ENCODE results near the gene UBAP2.
A peak's percentile ranks its signal among the peaks of the same experiment; 100 is the strongest.
"Not testable (repeated sequence)": the region's sequence is repeated elsewhere in the genome, so short reads cannot be mapped to it uniquely, and the experiment has no call there.

The UBAP2 gene

DNA sequence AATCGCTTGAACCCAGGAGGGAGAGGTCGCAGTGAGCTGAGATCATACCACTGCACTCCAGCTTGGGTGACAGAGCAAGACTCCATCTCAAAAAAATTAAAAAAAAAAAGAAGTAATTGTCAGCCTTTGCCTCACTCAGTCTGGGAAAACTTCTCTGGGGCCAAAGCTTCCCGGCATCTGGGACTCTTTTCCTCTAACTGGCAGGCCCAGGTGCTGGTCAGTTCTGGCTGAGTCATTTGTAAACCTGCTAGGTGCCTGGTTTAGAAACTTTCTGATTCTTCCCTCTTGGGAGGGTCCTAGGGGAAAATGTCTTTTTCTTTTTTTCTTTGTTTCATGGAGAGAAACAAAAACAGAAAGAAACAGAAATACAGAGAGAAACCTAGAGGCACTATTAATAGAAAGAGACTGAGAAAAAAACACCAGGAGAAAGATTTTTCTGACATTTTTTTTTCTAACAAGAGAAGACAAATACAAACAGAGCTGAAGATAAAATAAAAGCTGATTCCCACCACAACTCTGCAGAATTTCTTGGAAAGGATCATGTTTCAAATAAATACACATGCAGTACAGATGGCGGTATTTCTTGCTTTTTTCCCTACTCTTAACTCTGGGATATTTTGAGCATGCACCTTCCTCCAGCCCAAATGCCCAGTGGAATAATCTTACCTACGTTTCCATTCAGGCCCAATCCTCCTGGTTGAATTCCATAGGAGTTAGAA is 22.1 kb upstream of the UBAP2 start:
- H3K27ac Mint-ChIP-seq: no peak overlapping the region
- no peak for DNase-seq (ENCODE audit: low spot score in 2 of 2)
- no peak overlapping the region for H3K4me3 Mint-ChIP-seq

DNA sequence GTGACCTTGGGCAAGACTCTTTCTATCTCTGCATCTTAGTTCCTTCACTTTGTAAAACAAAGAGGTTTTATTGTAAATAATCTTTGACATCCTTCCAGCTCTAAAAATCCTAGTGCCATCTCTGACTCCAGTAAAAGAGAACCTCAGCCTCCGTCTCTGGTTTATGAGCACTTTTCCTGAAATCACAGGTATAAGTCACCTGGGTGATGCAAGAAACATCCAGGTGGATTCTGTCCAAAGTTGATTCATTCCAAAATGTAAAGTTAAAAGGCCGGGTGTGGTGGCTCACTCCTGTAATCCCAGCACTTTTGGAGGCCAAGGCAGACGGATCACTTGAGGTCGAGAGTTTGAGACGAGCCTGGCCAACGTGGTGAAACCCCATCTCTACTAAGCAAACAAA is 21.1 kb upstream of the UBAP2 start:
- H3K4me1 Mint-ChIP-seq: peaks cover 3% of the 10 kb centered on the region
- no peak overlapping the region for H3K27ac Mint-ChIP-seq
- no peak for DNase-seq (ENCODE audit: low spot score in 2 of 2)
- peaks cover 7% of the 10 kb centered on the region for H3K27me3 Mint-ChIP-seq
- H3K9me3 Mint-ChIP-seq: no peaks in the 10 kb centered on the region
- no peaks in the 10 kb centered on the region for H3K36me3 Mint-ChIP-seq
- no peak overlapping the region for H3K4me3 Mint-ChIP-seq
- ATAC-seq (ENCODE audit: low read depth): no peak

More for the DNA sequence above, 22.1 kb upstream of the UBAP2 start:
- H3K9me3 Mint-ChIP-seq: no peaks in the 10 kb centered on the region
- peaks cover 7% of the 10 kb centered on the region for H3K27me3 Mint-ChIP-seq
- H3K36me3 Mint-ChIP-seq: no peaks in the 10 kb centered on the region
- ATAC-seq (ENCODE audit: low read depth): no peak
- H3K4me1 Mint-ChIP-seq: peaks cover 3% of the 10 kb centered on the region

DNA sequence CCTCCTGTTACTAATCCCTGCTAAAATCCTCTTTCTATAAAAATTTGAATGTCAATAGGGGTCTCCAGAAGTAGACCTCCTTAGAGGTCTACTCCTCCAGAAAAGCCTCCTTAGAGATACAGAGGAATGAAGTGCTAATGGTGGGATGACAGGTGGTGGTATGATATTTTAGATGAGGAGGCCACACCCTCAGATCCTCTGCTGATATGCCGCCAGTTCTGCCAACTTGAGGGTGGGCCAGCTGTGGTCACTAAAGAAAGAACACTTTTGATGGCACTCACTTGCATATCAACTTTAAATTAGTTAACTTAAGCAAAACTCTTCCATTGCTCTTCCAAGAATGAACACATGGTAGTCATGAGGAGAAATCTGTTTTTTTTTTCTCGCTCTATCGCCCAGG is 16.9 kb upstream of the UBAP2 start:
- peaks cover 7% of the 10 kb centered on the region for H3K27me3 Mint-ChIP-seq
- no peak for DNase-seq (ENCODE audit: low spot score in 2 of 2)
- no peaks in the 10 kb centered on the region for H3K4me1 Mint-ChIP-seq
- no peak overlapping the region for H3K4me3 Mint-ChIP-seq
- no peak for ATAC-seq (ENCODE audit: low read depth)
- H3K36me3 Mint-ChIP-seq: no peaks in the 10 kb centered on the region
- no peaks in the 10 kb centered on the region for H3K9me3 Mint-ChIP-seq
- H3K27ac Mint-ChIP-seq: no peak overlapping the region

DNA sequence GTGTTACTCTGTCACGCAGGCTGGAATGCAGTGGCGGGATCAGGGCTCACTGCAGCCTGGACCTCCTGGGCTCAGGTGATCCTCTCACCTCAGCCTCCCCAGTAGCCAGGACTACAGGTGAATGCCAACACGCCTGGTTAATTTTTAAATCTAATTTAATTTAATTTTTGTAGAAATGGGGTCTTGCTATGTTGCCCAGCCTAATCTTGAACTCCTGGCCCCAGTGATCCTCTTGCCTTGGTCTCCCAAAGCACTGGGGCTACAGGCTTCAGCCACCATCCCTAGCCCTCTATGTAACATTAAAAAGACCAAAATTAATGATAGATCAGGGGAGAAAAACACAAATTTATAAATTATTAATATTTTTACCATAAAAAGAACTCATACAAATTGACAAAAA is 11.3 kb upstream of the UBAP2 start:
- Mint-ChIP-seq H3K4me3 (no peak overlapping the region), H3K27ac (no peak overlapping the region), H3K36me3 (no peaks in the 10 kb centered on the region), H3K27me3 (peaks cover 7% of the 10 kb centered on the region), H3K4me1 (no peaks in the 10 kb centered on the region), H3K9me3 (no peaks in the 10 kb centered on the region)
- DNase-seq (ENCODE audit: low spot score in 2 of 2) (no peak), ATAC-seq (ENCODE audit: low read depth) (no peak)

DNA sequence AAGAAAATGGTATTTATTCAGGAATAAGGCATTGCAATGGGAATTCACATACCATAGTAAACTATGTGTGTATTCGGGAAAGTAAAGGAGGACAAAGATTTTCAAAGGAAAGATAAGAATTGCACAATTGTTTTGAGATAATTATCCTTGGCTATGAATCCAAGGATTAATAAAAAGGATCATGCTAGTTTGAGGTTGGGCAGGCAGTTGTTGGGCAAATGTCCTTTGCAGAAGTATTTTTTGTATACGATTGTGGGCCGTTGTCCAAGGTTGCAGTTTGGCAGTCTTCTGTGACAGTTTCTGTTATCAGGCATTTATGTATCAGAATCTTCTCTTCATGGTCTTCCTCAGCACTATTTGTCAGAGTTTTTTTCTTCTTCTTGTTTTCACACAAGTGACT is 10.6 kb upstream of the UBAP2 start:
- no peak overlapping the region for H3K4me3 Mint-ChIP-seq
- H3K4me1 Mint-ChIP-seq: no peaks in the 10 kb centered on the region
- H3K27me3 Mint-ChIP-seq: peaks cover 5% of the 10 kb centered on the region
- H3K9me3 Mint-ChIP-seq: no peaks in the 10 kb centered on the region
- H3K27ac Mint-ChIP-seq: no peak overlapping the region
- no peaks in the 10 kb centered on the region for H3K36me3 Mint-ChIP-seq
- DNase-seq (ENCODE audit: low spot score in 2 of 2): no peak
- no peak for ATAC-seq (ENCODE audit: low read depth)

DNA sequence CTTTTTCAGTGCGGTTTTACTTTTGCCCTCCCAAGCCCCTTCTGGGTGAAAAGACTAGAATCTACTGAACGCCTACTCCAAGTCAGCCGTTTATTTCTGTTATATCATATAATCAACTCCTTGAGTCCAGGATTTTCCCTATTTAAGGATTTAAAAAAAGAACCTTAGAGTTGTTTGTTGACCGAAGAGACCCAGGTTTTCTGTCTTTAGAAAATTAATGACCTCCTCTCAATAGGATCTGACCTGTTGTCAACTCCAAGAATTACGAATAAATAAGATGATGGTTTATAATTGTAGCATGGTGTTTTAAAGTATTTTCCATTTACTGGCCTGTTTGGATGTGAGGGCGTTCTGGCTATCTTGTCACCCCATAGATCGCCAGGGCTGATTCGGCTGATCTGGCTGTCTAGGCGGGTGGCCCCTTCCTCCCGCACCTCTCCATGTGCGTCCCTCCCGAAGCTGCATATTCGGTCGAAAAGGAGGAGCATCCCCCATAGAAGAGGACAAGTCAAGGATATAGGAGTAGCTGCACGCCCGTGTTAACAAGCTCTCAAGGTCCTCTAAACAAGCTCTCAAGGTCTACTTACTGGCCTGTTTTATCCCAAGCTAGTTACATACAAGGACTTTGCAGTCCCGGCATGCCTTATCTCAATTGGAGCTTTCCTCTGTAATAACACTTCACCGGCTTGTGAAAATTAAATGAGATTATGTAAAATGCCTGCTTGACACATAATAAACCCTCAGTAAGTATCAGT is 1.1 kb upstream of the UBAP2 start:
- H3K27me3 Mint-ChIP-seq: no peaks in the 10 kb centered on the region
- no peaks in the 10 kb centered on the region for H3K9me3 Mint-ChIP-seq
- H3K4me3 Mint-ChIP-seq: peak overlapping the region; percentile 94
- H3K4me1 Mint-ChIP-seq: peaks cover 19% of the 10 kb centered on the region
- no peak for DNase-seq (ENCODE audit: low spot score in 2 of 2)
- no peak for ATAC-seq (ENCODE audit: low read depth)
- peak overlapping the region; percentile 98 for H3K27ac Mint-ChIP-seq
- H3K36me3 Mint-ChIP-seq: peaks cover 1% of the 10 kb centered on the region

DNA sequence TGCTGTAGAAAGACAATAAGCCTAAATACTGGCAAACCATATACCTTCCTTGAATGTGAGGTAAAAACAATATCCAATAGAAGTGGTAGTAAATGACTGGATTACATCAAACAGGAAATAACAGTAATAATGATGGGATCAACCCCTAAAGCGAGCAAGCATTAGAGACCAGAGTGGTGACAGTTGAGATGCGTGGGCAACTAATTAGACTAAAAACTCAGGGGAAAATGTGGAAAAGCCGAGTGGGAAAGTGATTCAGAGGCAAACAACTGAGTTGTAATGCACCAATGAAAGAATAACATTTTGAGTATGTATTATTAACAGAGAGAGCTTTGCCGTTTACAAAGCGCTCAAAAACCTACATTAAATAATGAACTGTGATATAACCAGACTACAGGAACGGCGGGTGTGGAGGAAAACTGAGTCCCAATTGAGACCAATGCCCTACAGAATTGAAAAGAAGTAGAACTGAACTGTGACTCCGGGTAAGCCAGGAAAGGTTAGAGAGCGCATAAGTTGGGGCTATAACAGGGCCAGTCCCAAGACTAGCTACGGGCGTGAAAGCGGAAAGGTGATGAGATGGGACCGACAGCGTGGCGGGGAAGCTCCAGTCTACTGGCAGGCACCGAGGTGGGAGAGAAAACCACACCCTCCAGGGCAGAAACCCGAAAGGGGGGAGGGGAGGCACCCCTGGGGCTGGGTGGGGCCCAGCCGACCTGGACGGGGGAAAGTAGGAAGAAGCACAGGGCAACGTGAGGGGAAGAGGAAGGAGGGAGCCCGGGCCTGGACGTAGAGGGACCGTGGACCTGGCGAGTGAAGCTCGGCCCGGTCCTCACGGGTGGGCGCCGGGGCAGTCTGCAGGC is 592 bp downstream of the UBAP2 start:
- peak overlapping the region; percentile 94 for H3K4me3 Mint-ChIP-seq

DNA sequence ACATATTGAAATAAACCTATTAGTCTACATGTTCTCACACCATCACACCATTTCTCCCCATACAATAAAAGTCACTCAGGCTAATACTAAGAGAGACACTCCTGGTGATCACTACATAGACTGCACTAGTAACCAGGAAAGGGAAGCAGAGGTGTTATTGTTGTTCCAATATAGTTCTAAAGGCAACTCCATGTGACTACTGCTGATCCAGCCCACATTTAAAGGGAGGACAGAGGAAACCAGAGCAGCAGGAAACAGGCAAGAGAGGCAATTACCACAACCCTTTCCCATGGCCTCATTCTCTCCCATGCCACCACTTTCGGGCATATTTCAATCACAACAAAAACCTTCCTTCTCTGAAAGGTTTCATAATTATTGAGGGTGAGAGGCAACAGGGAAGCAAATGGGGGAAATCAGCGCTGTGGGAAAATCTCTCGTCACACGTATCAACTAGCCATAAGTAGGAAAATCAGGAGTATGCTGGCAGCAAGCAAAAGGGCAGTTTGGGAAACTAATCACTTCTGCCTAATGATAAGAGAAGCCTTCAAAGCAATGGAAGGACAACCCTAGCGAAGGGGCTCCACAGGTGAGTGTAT is 1.8 kb downstream of the UBAP2 start:
- Mint-ChIP-seq H3K4me1 (peaks cover 19% of the 10 kb centered on the region), H3K36me3 (peaks cover 1% of the 10 kb centered on the region), H3K4me3 (peak overlapping the region; percentile 22), H3K9me3 (no peaks in the 10 kb centered on the region), H3K27ac (peak overlapping the region; percentile 29), H3K27me3 (no peaks in the 10 kb centered on the region)
- ATAC-seq (ENCODE audit: low read depth): no peak
- no peak for DNase-seq (ENCODE audit: low spot score in 2 of 2)

More for the DNA sequence above, 592 bp downstream of the UBAP2 start:
- Mint-ChIP-seq H3K36me3 (peaks cover 1% of the 10 kb centered on the region), H3K27ac (peak overlapping the region; percentile 98), H3K4me1 (peaks cover 19% of the 10 kb centered on the region), H3K9me3 (no peaks in the 10 kb centered on the region), H3K27me3 (no peaks in the 10 kb centered on the region)
- DNase-seq (ENCODE audit: low spot score in 2 of 2) (peak in 1 of 2 donors; percentile 11), ATAC-seq (ENCODE audit: low read depth) (peak; percentile 9)

DNA sequence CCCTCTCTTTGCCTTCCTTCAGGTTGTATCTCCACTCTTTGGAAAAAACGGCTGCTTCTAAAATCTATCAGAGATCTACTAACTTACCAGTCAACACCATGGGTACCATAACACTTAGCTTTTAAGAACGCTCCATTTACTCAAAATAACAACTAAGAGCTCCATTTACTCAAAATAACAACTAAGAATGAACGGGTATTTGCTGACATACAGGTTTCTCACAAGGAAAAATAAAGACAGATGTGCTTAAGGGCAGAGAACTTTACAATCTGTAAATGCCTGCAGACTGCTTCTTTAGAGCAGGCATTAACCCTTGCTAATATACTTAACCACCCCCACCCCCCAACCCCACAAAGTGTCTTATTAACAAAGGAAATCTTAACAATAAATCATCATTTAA is 2.8 kb downstream of the UBAP2 start:
- no peak overlapping the region for H3K4me3 Mint-ChIP-seq
- H3K27me3 Mint-ChIP-seq: no peaks in the 10 kb centered on the region
- H3K4me1 Mint-ChIP-seq: peaks cover 19% of the 10 kb centered on the region
- no peak overlapping the region for H3K27ac Mint-ChIP-seq
- DNase-seq (ENCODE audit: low spot score in 2 of 2): no peak
- no peak for ATAC-seq (ENCODE audit: low read depth)
- peaks cover 3% of the 10 kb centered on the region for H3K36me3 Mint-ChIP-seq
- H3K9me3 Mint-ChIP-seq: no peaks in the 10 kb centered on the region

DNA sequence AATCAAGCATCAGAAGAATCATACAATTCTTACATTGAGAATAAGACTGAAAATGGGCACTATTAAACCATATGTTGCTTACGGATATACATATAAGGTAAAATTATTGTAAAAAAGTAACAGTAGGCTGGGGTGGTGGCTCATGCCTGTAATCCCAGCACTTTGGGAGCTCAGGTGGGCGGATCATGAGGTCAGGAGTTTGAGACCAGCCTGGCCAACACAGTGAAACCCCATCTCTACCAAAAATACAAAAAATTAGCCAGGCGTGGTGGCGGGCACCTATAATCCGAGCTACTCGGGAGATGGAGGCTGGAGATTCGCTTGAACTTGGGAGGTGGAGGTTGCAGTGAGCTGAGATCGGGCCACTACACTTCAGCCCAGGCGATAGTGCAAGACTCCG is 6.6 kb downstream of the UBAP2 start:
- not testable (repeated sequence) for H3K27me3 Mint-ChIP-seq; H3K4me1 Mint-ChIP-seq; H3K9me3 Mint-ChIP-seq; DNase-seq (ENCODE audit: low spot score in 2 of 2); ATAC-seq (ENCODE audit: low read depth); H3K4me3 Mint-ChIP-seq; H3K36me3 Mint-ChIP-seq; H3K27ac Mint-ChIP-seq

DNA sequence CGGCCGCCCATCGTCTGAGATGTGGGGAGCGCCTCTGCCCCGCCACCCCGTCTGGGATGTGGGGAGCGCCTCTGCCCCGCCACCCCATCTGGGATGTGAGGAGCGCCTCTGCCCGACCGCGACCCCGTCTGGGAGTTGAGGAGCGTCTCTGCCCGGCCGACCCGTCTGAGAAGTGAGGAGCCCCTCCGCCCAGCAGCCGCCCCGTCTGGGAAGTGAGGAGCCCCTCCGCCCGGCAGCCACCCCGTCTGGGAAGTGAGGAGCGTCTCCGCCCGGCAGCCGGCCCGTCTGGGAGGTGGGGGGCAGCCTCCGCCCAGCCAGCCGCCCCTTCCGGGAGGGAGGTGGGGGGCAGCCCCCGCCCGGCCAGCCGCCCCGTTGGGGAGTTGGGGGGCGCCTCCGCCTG is 9.8 kb downstream of the UBAP2 start:
- H3K27ac Mint-ChIP-seq; H3K4me1 Mint-ChIP-seq; H3K36me3 Mint-ChIP-seq; DNase-seq (ENCODE audit: low spot score in 2 of 2); H3K27me3 Mint-ChIP-seq; H3K9me3 Mint-ChIP-seq; H3K4me3 Mint-ChIP-seq; ATAC-seq (ENCODE audit: low read depth): not testable (repeated sequence)

DNA sequence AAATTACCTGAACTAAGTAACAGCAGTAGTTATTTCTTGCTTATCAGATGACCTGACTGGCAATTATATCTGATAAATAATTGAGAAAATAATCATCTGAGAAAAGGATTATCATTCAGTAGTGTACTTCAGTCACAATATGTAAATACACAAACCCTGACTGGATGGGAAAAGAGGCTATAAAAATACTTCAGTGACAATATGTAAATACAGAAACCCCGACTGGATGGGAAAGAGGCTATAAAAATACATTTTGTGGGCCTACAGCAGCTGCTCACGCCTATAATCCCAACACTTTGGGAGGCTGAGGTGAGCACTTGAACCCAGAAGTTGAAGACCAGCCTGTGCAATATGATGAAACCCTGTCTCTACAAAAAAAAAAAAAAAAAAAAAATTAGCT is 11.1 kb downstream of the UBAP2 start:
- Mint-ChIP-seq H3K4me3 (no peak overlapping the region), H3K36me3 (peaks cover 7% of the 10 kb centered on the region), H3K4me1 (peaks cover 8% of the 10 kb centered on the region), H3K27ac (no peak overlapping the region), H3K27me3 (no peaks in the 10 kb centered on the region), H3K9me3 (no peaks in the 10 kb centered on the region)
- DNase-seq (ENCODE audit: low spot score in 2 of 2) (no peak), ATAC-seq (ENCODE audit: low read depth) (no peak)

DNA sequence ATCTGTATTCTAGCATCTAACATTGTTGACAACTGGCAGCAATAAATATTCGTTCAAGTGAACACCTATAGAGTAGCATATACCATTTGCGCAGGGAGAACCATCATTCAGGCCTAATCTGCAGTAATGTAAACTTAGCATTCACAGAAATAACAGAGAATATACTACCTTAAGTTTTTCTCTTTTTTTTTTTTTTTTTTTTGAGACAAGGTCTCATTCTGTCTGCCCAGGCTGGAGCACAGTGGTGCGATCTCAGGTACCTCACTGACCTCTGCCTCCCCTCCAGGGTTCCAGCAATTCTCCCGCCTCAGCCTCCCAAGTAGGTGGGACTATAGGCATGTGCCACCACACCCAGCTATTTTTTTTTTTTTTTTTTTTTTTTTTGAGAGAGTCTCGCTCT is 12.1 kb downstream of the UBAP2 start:
- H3K9me3 Mint-ChIP-seq: no peaks in the 10 kb centered on the region
- H3K4me3 Mint-ChIP-seq: no peak overlapping the region

DNA sequence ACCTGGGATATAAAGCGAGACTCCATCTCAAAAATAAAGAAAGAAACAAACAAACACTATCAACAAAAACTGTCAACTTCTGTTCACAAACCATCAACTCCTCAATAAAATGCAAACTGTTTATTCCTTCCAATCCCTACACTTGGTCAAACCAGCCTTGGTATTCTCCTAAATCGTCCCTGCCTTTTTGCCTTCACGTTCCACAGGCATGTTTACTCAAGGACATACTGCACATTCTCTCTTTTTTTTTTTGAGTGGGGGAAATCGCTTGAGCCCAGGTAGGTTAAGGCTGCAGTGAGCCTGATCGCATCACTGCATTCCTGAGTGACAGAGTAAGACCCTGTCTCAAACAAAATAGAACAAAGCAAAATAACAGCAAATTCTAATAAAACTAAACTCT is 13.0 kb downstream of the UBAP2 start:
- no peak overlapping the region for H3K4me3 Mint-ChIP-seq

More for the DNA sequence above, 12.1 kb downstream of the UBAP2 start:
- H3K27me3 Mint-ChIP-seq: no peaks in the 10 kb centered on the region
- H3K36me3 Mint-ChIP-seq: peaks cover 11% of the 10 kb centered on the region
- no peak overlapping the region for H3K27ac Mint-ChIP-seq
- ATAC-seq (ENCODE audit: low read depth) (no peak), DNase-seq (ENCODE audit: low spot score in 2 of 2) (no peak)
- peaks cover 12% of the 10 kb centered on the region for H3K4me1 Mint-ChIP-seq

More for the DNA sequence above, 13.0 kb downstream of the UBAP2 start:
- Mint-ChIP-seq H3K27ac (no peak overlapping the region), H3K4me1 (peaks cover 12% of the 10 kb centered on the region), H3K9me3 (no peaks in the 10 kb centered on the region), H3K36me3 (peaks cover 10% of the 10 kb centered on the region), H3K27me3 (no peaks in the 10 kb centered on the region)
- DNase-seq (ENCODE audit: low spot score in 2 of 2) (no peak), ATAC-seq (ENCODE audit: low read depth) (no peak)
